GM19240 (cell line): ENCODE measurements around the gene MAP3K2.
"Not testable (repeated sequence)": the region's sequence is repeated elsewhere in the genome, so short reads cannot be mapped to it uniquely, and the experiment has no call there.

Source experiments
- DNase-seq: peaks from one replicate; pipeline ENCODE4 v3.0.0; 2011; ENCODE audit warnings: low spot score; ENCODE audit not compliant: insufficient read length

The MAP3K2 gene

DNA sequence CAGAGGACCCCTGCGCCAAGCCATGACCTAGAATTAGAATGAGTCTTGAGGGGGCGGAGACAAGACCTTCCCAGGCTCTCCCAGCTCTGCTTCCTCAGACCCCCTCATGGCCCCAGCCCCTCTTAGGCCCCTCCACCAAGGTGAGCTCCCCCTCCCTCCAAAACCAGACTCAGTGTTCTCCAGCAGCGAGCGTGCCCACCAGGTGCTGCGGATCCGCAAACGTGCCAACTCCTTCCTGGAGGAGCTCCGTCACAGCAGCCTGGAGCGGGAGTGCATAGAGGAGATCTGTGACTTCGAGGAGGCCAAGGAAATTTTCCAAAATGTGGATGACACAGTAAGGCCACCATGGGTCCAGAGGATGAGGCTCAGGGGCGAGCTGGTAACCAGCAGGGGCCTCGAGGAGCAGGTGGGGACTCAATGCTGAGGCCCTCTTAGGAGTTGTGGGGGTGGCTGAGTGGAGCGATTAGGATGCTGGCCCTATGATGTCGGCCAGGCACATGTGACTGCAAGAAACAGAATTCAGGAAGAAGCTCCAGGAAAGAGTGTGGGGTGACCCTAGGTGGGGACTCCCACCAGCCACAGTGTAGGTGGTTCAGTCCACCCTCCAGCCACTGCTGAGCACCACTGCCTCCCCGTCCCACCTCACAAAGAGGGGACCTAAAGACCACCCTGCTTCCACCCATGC is 33.5 kb upstream of the MAP3K2 start:
- no peak for DNase-seq

DNA sequence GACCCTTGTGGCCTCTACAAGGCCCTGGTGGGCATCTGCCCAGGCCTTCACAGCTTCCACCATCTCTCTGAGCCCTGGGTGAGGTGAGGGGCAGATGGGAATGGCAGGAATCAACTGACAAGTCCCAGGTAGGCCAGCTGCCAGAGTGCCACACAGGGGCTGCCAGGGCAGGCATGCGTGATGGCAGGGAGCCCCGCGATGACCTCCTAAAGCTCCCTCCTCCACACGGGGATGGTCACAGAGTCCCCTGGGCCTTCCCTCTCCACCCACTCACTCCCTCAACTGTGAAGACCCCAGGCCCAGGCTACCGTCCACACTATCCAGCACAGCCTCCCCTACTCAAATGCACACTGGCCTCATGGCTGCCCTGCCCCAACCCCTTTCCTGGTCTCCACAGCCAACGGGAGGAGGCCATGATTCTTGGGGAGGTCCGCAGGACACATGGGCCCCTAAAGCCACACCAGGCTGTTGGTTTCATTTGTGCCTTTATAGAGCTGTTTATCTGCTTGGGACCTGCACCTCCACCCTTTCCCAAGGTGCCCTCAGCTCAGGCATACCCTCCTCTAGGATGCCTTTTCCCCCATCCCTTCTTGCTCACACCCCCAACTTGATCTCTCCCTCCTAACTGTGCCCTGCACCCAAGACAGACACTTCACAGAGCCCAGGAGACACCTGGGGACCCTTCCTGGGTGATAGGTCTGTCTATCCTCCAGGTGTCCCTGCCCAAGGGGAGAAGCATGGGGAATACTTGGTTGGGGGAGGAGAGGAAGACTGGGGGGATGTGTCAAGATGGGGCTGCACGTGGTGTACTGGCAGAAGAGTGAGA is 32.5 kb upstream of the MAP3K2 start:
- no peak for DNase-seq

DNA sequence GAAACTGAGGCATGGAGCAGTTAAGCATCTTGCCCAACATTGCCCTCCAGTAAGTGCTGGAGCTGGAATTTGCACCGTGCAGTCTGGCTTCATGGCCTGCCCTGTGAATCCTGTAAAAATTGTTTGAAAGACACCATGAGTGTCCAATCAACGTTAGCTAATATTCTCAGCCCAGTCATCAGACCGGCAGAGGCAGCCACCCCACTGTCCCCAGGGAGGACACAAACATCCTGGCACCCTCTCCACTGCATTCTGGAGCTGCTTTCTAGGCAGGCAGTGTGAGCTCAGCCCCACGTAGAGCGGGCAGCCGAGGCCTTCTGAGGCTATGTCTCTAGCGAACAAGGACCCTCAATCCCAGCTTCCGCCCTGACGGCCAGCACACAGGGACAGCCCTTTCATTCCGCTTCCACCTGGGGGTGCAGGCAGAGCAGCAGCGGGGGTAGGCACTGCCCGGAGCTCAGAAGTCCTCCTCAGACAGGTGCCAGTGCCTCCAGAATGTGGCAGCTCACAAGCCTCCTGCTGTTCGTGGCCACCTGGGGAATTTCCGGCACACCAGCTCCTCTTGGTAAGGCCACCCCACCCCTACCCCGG is 31.8 kb upstream of the MAP3K2 start:
- DNase-seq, result no peak

DNA sequence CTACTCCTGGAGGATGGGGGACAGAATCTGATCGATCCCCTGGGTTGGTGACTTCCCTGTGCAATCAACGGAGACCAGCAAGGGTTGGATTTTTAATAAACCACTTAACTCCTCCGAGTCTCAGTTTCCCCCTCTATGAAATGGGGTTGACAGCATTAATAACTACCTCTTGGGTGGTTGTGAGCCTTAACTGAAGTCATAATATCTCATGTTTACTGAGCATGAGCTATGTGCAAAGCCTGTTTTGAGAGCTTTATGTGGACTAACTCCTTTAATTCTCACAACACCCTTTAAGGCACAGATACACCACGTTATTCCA is 31.3 kb upstream of the MAP3K2 start:
- no peak for DNase-seq

- no peak for DNase-seq
These were observed 30.7 kb upstream of the MAP3K2 start, which contains the start of gene PROC for GRCh38 chr2:127418300-127419111. PROC (plus strand) TSS chr2:127418427; CDS start chr2:127419943, 1,516 bp downstream.

- no peak for DNase-seq
These were observed 29.6 kb upstream of the MAP3K2 start for GRCh38 chr2:127417406-127417805.

DNA sequence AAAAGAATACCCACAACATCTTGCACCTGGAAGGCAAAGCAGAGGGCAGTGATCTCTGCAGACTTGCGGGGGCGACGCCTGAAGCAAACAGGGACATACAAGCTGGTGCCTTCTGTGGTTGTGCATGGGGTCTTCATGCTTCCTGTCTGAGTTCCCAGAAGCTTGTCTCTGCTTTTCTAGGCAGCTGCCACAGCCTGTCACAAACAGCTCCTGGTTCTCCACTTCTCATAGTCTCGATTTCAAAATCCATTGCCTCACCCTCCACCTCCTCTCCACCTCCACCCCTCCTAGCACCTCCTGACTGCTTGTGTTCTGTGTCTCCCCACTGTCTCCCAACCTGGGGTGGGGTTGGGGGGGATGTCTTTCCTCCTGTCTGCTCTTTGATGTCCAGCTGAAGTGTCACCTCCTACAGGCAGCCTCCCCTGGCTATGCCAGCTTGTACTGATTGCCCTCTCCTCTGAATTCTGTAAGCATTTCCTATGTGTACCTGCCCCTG is 28.8 kb upstream of the MAP3K2 start:
- DNase-seq, result no peak

DNA sequence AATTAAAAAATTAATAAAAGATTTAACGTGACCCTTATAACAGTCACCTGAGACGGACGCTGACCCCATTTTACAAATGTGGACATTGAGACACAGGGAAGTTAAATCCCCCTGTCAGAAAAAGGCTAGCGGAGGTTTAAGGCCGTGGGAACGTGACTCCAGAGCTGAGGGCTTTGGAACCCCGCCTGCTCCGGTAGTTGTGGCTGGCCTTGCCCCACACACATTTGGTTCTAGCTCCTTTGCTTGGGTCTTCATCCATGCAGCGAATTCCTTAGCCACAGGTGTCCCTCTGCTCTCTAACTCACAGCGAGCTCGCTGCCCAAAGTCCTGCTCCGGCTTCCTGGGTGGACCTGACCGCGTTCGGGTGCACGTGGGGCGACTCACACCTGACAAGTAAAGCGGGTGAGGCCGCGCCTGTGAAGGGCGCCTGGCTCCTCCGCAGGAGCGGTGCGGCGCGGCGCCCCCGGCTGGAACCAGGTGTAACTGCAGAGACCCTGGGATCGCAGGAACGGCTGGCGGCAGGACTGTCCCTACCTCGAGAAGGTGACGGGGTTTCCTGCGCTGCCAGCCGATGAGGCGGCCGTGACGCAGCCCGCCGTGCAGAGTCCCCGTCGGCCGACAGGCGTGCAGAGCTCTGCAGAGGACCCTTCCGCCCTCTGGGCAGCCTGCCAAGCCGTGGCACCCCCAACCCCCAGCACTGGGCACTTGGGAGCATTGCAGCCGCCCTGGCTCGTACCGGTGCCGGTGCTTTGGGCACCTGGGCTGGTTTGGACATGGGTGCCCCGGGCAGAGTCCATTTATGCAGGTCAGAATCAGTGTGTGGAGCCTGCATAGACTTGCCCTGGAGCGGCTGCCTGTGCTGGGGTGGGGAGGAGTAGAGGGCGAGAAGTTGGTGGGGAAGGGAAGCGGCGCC is 28.1 kb upstream of the MAP3K2 start:
- DNase-seq, result peak; percentile 50

DNA sequence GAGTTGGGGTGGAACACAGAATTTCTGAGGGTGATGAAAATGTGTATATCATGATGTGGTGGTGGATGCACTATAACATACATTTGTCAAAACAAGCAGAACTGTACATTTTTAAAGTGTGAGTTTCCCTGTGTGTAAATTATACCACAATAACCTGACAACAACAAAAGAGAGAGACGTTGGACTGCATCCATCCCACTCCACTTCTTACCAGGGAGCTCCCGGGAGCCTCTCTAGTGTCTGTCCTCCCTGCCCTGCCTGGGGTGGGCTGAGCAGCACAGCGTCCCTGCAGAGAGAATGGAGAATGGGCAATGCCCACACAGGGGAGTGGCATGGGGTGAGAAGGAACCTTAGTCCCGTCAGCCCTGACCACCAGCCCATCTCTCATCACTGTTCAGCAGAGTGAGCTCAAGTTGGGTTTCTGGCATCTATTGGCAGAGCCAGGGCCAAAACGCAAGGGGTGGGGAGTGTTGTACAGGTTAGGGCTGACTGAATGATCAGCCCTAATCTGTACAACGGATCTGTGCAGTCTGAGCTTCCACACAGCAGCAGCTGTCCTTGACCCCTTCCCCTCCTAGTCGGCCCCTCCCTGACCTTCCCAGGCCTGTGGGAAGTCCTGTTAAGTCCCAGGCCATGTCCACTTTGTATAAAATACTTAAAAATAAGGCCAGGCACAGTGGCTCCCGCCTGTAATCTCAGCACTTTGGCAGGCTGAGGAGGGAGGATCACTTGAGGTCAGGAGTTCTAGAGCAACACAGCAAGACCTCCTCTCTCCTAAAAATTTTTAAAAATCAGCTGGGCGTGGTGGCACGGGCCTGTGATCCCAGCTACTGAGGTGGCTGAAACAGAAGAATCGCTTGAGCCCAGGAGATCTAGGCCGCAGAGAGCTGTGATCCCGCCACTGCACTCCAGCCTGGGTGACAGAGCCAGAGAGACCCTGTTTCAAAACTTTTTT is 27.1 kb upstream of the MAP3K2 start:
- DNase-seq, result no peak

- DNase-seq, result no peak
These were observed 26.2 kb upstream of the MAP3K2 start for GRCh38 chr2:127413782-127414637.

- no peak for DNase-seq
These were observed 25.4 kb upstream of the MAP3K2 start for GRCh38 chr2:127413200-127413599.

GRCh38 chr2:127411653-127412369 is 24.0 kb upstream of the MAP3K2 start:
- no peak for DNase-seq

- DNase-seq, result peak; percentile 49
These were observed 23.3 kb upstream of the MAP3K2 start for GRCh38 chr2:127410871-127411652.

GRCh38 chr2:127409716-127410115 is 21.9 kb upstream of the MAP3K2 start:
- DNase-seq, result not testable (repeated sequence)

DNA sequence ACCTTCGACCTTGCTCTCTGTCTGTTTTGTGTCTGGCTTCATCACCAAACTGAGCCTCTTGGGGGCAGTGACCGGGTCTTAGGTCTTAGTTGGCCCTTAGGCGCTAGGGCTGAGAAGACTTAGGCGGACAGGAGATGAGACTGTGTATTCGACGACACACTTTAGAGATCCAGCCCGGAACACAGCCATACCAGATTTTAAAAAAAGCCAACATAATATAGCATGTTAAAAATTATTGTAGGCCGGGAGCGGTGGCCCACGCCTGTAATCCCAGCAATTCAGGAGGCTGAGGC is 21.0 kb upstream of the MAP3K2 start:
- DNase-seq, result no peak

GRCh38 chr2:127408004-127408806 is 20.4 kb upstream of the MAP3K2 start:
- DNase-seq, result peak; percentile 53
